ENCODE measurements around the gene DNAJC18. TPM values are rescaled to one million over a fixed set of nuclear protein-coding genes. Genes with fewer than 3 reads are reported as not detected.
"Not testable (repeated sequence)": the region's sequence is repeated elsewhere in the genome, so short reads cannot be mapped to it uniquely, and the experiment has no call there.

Gene DNAJC18
- total RNA-seq, 1 experiment from 2014 or later, result 6.7 TPM

GRCh38 chr5:139482050-139482889 is 42.9 kb upstream of the DNAJC18 start, which contains the start of gene STING1:
Gene STING1 (minus strand): TSS chr5:139482758. CDS start chr5:139481704, 1,054 bp downstream.
- H3K36me3 Mint-ChIP-seq (ENCODE audit: insufficient read depth, unreplicated experiment), result peaks cover 13% of the 10 kb centered on the region
- CTCF ChIA-PET, result interaction anchor here (0.5 to 2.0 kb wide), 9 partner anchors 11 to 163 kb away, joined by 3 to 15 read pairs (median 6); partner anchors contain the start of genes DNAJC18 and ECSCR

GRCh38 chr5:139481580-139482049 is 42.3 kb upstream of the DNAJC18 start:
- Mint-ChIP-seq H3K4me1 (ENCODE audit: low read depth, unreplicated experiment) (peaks cover 17% of the 10 kb centered on the region), H3K4me3 (ENCODE audit: low read depth, unreplicated experiment) (peak overlapping the region; percentile 54), H3K27me3 (ENCODE audit: unreplicated experiment) (no peaks in the 10 kb centered on the region), H3K9me3 (ENCODE audit: low read depth, unreplicated experiment) (no peaks in the 10 kb centered on the region), H3K36me3 (ENCODE audit: insufficient read depth, unreplicated experiment) (peaks cover 13% of the 10 kb centered on the region), H3K27ac (ENCODE audit: unreplicated experiment) (peak overlapping the region; percentile 89)
- DNase-seq, result peak; percentile 25
- intact Hi-C loops (cut with micrococcal nuclease; ENCODE audit: unreplicated experiment), result no loop called here
- TF ChIP-seq CTCF (IDR thresholded peaks at IDR 0.05; ENCODE audit: unreplicated experiment), result no peak
- CTCF ChIA-PET, result interaction anchor here (0.5 to 2.0 kb wide), 9 partner anchors 12 to 162 kb away, joined by 3 to 15 read pairs (median 6); partner anchors contain the start of genes DNAJC18 and ECSCR
- BruUV-seq (replicated peaks), result no TSS peak

More at GRCh38 chr5:139482050-139482889, 42.9 kb upstream of the DNAJC18 start, which contains the start of gene STING1:
- H3K9me3 Mint-ChIP-seq (ENCODE audit: low read depth, unreplicated experiment), result no peaks in the 10 kb centered on the region
- H3K4me3 Mint-ChIP-seq (ENCODE audit: low read depth, unreplicated experiment), result peak within 1 kb of the TSS; percentile 54
- DNase-seq, result peak; percentile 89
- H3K4me1 Mint-ChIP-seq (ENCODE audit: low read depth, unreplicated experiment), result peaks cover 17% of the 10 kb centered on the region
- no peaks in the 10 kb centered on the region for H3K27me3 Mint-ChIP-seq (ENCODE audit: unreplicated experiment)
- BruUV-seq (replicated peaks), result TSS peak; percentile 74
- intact Hi-C loops (cut with micrococcal nuclease; ENCODE audit: unreplicated experiment), result no loop called here
- peak within 1 kb of the TSS; percentile 89 for H3K27ac Mint-ChIP-seq (ENCODE audit: unreplicated experiment)
- no peak for TF ChIP-seq CTCF (IDR thresholded peaks at IDR 0.05; ENCODE audit: unreplicated experiment)

GRCh38 chr5:139481122-139481533 is 41.8 kb upstream of the DNAJC18 start:
- no peaks in the 10 kb centered on the region for H3K9me3 Mint-ChIP-seq (ENCODE audit: low read depth, unreplicated experiment)
- H3K4me3 Mint-ChIP-seq (ENCODE audit: low read depth, unreplicated experiment), result peak overlapping the region; percentile 54
- DNase-seq, result no peak
- no peak for TF ChIP-seq CTCF (IDR thresholded peaks at IDR 0.05; ENCODE audit: unreplicated experiment)
- no peaks in the 10 kb centered on the region for H3K27me3 Mint-ChIP-seq (ENCODE audit: unreplicated experiment)
- H3K36me3 Mint-ChIP-seq (ENCODE audit: insufficient read depth, unreplicated experiment), result peaks cover 13% of the 10 kb centered on the region
- peaks cover 17% of the 10 kb centered on the region for H3K4me1 Mint-ChIP-seq (ENCODE audit: low read depth, unreplicated experiment)
- intact Hi-C loops (cut with micrococcal nuclease; ENCODE audit: unreplicated experiment), result no loop called here
- CTCF ChIA-PET, result interaction anchor here (1.9 to 2.0 kb wide), 2 partner anchors 14 to 32 kb away, joined by 12 to 15 read pairs; no protein-coding TSS in a partner anchor
- BruUV-seq (replicated peaks), result no TSS peak
- H3K27ac Mint-ChIP-seq (ENCODE audit: unreplicated experiment), result no peak overlapping the region

- H3K4me3 Mint-ChIP-seq (ENCODE audit: low read depth, unreplicated experiment); H3K27me3 Mint-ChIP-seq (ENCODE audit: unreplicated experiment); H3K9me3 Mint-ChIP-seq (ENCODE audit: low read depth, unreplicated experiment); DNase-seq; H3K27ac Mint-ChIP-seq (ENCODE audit: unreplicated experiment); intact Hi-C loops (cut with micrococcal nuclease; ENCODE audit: unreplicated experiment); BruUV-seq (replicated peaks); CTCF ChIA-PET: not testable (repeated sequence)
- Mint-ChIP-seq H3K4me1 (ENCODE audit: low read depth, unreplicated experiment) (peaks cover 17% of the 10 kb centered on the region), H3K36me3 (ENCODE audit: insufficient read depth, unreplicated experiment) (peaks cover 13% of the 10 kb centered on the region)
These were observed 40.4 kb upstream of the DNAJC18 start for GRCh38 chr5:139479729-139480128.

- H3K27ac Mint-ChIP-seq (ENCODE audit: unreplicated experiment); H3K27me3 Mint-ChIP-seq (ENCODE audit: unreplicated experiment); H3K9me3 Mint-ChIP-seq (ENCODE audit: low read depth, unreplicated experiment); CTCF ChIA-PET; BruUV-seq (replicated peaks); DNase-seq; intact Hi-C loops (cut with micrococcal nuclease; ENCODE audit: unreplicated experiment); H3K4me3 Mint-ChIP-seq (ENCODE audit: low read depth, unreplicated experiment): not testable (repeated sequence)
- H3K4me1 Mint-ChIP-seq (ENCODE audit: low read depth, unreplicated experiment), result peaks cover 17% of the 10 kb centered on the region
- H3K36me3 Mint-ChIP-seq (ENCODE audit: insufficient read depth, unreplicated experiment), result peaks cover 13% of the 10 kb centered on the region
These were observed 39.5 kb upstream of the DNAJC18 start for GRCh38 chr5:139478657-139479423.
